HL-60/S4 (cell line): ENCODE measurements around the gene SRPK2.

Experiments
- in situ Hi-C: fragments of 300-500 bp; cut with MboI; formaldehyde crosslinking; loops from 2 replicates; pipeline ENCODE4 v1.14.3; 2022; ENCODE audit warnings: low sequenced_read_pairs

Gene SRPK2

DNA sequence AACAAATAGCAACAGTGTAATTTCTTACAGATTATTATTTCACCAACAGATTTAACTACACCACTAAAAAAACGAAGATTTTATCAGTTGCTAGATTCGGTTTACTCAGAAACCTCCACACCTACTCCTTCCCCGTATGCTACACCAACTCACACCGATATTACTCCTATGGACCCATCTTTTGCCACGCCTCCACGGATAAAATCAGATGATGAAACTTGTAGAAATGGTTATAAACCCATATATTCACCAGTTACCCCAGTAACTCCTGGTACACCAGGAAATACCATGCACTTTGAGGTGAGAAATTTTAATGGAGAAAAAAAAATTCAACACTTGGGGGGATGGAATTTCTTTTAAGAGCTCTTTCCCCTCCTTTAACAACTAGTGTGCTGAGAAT is 282.2 kb downstream of the SRPK2 start:
- in situ Hi-C loops: no loop called here

- in situ Hi-C loops: no loop called here
Measured at GRCh38 chr7:105105579-105105978, 283.1 kb downstream of the SRPK2 start.

- in situ Hi-C loops: no loop called here
Measured at GRCh38 chr7:105102557-105103352, 286.0 kb downstream of the SRPK2 start.

- in situ Hi-C loops: no loop called here
Measured at GRCh38 chr7:105101864-105102263, 286.9 kb downstream of the SRPK2 start.

GRCh38 chr7:105098863-105099515 is 289.7 kb downstream of the SRPK2 start:
- in situ Hi-C loops: no loop called here

DNA sequence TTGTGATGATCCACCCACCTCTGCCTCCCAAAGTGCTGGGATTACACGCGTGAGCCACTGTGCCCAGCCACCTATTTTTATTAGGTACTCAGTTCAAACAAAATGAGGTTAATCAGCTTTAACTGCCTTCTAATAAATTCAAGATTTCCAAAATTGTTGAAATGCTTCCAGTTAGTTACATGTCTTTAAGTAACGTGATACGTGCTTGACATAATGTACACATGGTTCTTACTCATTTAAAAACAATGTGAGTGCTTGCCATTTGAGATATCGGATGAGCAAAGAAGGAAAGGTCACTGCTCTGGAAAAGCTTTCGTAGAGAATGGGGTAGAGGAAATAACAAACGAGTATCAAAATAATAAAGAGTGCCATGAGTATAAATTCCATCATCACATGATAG is 291.1 kb downstream of the SRPK2 start:
- in situ Hi-C loops: no loop called here

GRCh38 chr7:105096306-105096705 is 292.4 kb downstream of the SRPK2 start:
- in situ Hi-C loops: no loop called here

DNA sequence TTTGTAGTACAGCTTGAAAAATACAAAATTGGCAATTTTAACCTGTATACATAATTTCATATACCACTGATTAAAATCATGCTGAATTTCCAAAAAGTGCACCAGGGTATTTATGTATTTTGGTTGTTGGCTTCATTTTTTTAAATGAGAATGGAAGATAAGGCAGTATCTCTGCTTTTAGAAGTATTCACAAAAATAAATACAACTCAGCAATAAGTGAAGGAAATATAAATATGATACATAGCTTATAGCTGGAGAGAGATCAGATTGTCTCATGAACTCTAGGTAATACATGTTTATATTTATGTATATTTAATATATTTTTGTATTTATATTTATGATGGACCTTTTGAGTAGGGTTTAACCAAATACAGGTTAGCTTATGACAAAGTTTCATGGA is 293.8 kb downstream of the SRPK2 start:
- in situ Hi-C loops: no loop called here

- in situ Hi-C loops: no loop called here
Measured at GRCh38 chr7:105088456-105088855, 300.3 kb downstream of the SRPK2 start.

DNA sequence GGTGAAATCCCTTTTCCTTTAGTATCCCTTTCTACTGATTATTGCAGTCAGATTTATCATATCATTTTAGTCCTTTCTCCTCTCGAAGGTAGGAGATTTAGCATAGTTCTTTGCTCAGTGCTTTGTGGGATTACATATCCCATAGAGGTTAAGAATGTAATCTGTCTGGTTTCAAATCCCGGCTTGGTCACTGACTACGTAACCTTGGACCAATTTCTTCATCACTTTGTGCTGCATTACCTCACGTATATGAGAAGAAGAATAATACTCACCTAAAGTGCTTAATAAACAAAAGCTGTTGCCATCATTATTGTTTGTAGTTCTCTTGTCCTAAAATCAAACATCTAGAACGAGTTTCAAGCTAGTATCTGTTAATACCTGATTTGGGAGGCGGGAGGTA is 300.7 kb downstream of the SRPK2 start:
- in situ Hi-C loops: no loop called here

DNA sequence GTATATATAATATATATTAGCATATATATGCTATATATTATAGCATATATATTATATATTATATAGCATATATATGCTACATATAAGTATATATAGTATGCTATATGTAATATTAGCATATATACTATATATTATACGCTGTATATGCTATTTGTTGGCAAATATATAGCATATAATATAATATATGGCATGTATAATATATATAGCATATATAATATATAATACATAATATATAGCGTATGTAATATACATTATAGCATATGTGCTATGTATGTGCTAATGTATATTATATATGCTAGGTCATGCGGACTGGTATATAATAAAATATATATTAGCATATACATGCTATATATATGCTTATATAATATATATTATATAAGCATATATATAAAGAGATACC is 301.9 kb downstream of the SRPK2 start:
- in situ Hi-C loops: no loop called here

DNA sequence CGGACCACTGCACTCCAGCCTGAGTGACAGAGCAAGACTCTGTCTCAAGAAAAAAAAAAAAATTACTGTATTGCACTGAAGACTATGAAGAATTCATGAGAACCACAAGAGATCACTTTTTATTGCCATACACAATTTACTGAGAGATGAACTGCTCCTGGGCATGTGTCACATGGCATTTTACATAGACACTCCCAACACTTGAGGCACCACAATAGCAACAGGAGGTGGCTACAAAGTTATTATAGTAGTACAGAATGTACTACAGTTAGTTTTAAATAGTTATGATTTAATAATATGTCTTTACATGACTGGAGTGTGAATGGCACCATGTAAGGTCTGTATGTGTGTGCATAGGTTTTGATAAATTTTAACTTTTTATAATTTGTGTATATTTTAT is 304.1 kb downstream of the SRPK2 start:
- in situ Hi-C loops: no loop called here

- in situ Hi-C loops: no loop called here
Measured at GRCh38 chr7:105079348-105079747, 309.4 kb downstream of the SRPK2 start.

- in situ Hi-C loops: no loop called here
Measured at GRCh38 chr7:105073143-105073542, 315.6 kb downstream of the SRPK2 start.

DNA sequence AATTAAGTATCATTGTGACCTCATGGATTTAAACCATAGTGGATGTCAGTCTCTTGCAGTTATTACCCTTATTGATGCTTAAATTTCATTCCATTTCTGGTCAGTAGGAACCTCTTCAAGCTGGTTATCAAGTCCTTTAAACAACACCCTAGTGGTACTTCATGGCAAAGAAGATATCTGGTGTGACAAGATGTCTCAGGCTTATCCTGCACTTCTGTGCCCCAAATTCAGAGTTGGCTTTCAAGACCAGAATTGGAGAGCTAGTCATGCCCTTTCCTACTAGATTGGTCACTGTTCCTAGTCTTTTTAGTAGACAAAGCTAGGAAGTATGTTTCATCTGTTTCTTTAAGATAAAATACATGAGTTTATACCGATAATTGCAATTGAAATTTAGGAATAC is 319.8 kb downstream of the SRPK2 start:
- in situ Hi-C loops: no loop called here

- in situ Hi-C loops: no loop called here
Measured at GRCh38 chr7:105067691-105068090, 321.0 kb downstream of the SRPK2 start.
